ENCODE measurements around the gene NAALADL2. TPM values are rescaled to one million over a fixed set of nuclear protein-coding genes. Genes with fewer than 3 reads are reported as not detected.

The NAALADL2 gene
- total RNA-seq, 1 experiment from 2014 or later: 2.7 TPM

- CTCF ChIA-PET: no interaction called here
- Histone ChIP-seq H3K27me3 (ENCODE audit: control insufficient read depth, insufficient read depth, low read length) (no peaks in the 10 kb centered on the region), H3K36me3 (ENCODE audit: control insufficient read depth, insufficient read depth, low read length) (no peaks in the 10 kb centered on the region), H3K4me1 (ENCODE audit: control insufficient read depth, insufficient read depth, low read length) (no peaks in the 10 kb centered on the region), H3K27ac (ENCODE audit: low read length) (no peak overlapping the region), H3K9me3 (ENCODE audit: control insufficient read depth, insufficient read depth, low read depth, low read length) (no peaks in the 10 kb centered on the region), H3K4me3 (ENCODE audit: low read depth in 2 of 2, low read length in 2 of 2) (no peak overlapping the region)
- intact Hi-C loops (cut with micrococcal nuclease; ENCODE audit: unreplicated experiment) (no loop called here), in situ Hi-C loops (cut with HindIII; ENCODE audit: low pct_unique_long_range_greater_than_20kb, low sequenced_read_pairs) (no loop called here)
- TF ChIP-seq SIN3A (IDR thresholded peaks at IDR 0.05; ENCODE audit: borderline replicate concordance, insufficient read depth, low read depth, low read length): no peak
- TF ChIP-seq REST (IDR thresholded peaks at IDR 0.05; ENCODE audit: insufficient read depth in 1 of 2, low read depth in 2 of 2, low read length in 1 of 2): no peak
- TF ChIP-seq, protein P1, sequence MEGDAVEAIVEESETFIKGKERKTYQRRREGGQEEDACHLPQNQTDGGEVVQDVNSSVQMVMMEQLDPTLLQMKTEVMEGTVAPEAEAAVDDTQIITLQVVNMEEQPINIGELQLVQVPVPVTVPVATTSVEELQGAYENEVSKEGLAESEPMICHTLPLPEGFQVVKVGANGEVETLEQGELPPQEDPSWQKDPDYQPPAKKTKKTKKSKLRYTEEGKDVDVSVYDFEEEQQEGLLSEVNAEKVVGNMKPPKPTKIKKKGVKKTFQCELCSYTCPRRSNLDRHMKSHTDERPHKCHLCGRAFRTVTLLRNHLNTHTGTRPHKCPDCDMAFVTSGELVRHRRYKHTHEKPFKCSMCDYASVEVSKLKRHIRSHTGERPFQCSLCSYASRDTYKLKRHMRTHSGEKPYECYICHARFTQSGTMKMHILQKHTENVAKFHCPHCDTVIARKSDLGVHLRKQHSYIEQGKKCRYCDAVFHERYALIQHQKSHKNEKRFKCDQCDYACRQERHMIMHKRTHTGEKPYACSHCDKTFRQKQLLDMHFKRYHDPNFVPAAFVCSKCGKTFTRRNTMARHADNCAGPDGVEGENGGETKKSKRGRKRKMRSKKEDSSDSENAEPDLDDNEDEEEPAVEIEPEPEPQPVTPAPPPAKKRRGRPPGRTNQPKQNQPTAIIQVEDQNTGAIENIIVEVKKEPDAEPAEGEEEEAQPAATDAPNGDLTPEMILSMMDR (IDR thresholded peaks at IDR 0.05): no peak
- TF ChIP-seq TCF7L2 (IDR thresholded peaks at IDR 0.05; ENCODE audit: low read depth, low read length): no peak
- no peak for TF ChIP-seq POLR2AphosphoS5 (IDR thresholded peaks at IDR 0.05; ENCODE audit: low read depth, low read length)
- BruUV-seq (replicated peaks): no TSS peak
- no peak for ATAC-seq
- no peak for DNase-seq (ENCODE audit: low read depth, low spot score)
- POLR2A ChIA-PET: no interaction called here
These were observed 442.6 kb downstream of the NAALADL2 start for GRCh38 chr3:175301741-175302140.

DNA sequence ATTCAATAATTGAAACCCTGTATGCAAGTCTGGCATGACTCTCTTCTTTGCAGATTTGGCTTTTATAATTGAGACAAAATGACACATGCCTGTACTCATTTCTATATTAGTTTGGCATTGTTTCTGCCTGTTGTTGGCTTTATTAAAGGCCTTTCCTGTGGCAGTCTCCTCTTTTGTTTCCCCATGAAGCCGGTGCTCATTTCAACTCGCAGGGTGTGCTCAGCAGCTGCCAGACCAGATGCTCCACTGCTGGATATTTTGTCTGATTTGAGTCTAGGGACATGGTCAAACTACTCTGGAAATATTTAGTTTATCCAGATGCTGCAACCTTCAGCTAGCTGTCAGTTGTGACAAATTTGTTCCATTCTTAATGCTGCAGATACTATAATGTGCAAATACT lies 445.3 kb downstream of the NAALADL2 start:
- no TSS peak for BruUV-seq (replicated peaks)
- CTCF ChIA-PET: interaction anchor here (0.7 kb wide), 1 partner anchor 32 kb away, joined by 3 read pairs; no protein-coding TSS in a partner anchor
- POLR2A ChIA-PET: no interaction called here

More for the DNA sequence above, 445.3 kb downstream of the NAALADL2 start:
- no peak overlapping the region for H3K4me3 ChIP-seq (ENCODE audit: low read depth in 2 of 2, low read length in 2 of 2)
- no peak for ATAC-seq
- DNase-seq (ENCODE audit: low read depth, low spot score): no peak
- H3K9me3 ChIP-seq (ENCODE audit: control insufficient read depth, insufficient read depth, low read depth, low read length): no peaks in the 10 kb centered on the region
- H3K4me1 ChIP-seq (ENCODE audit: control insufficient read depth, insufficient read depth, low read length): no peaks in the 10 kb centered on the region
- in situ Hi-C loops (cut with HindIII; ENCODE audit: low pct_unique_long_range_greater_than_20kb, low sequenced_read_pairs): no loop called here
- intact Hi-C loops (cut with micrococcal nuclease; ENCODE audit: unreplicated experiment): no loop called here
- H3K27ac ChIP-seq (ENCODE audit: low read length): no peak overlapping the region
- H3K36me3 ChIP-seq (ENCODE audit: control insufficient read depth, insufficient read depth, low read length): no peaks in the 10 kb centered on the region
- H3K27me3 ChIP-seq (ENCODE audit: control insufficient read depth, insufficient read depth, low read length): no peaks in the 10 kb centered on the region
- TF ChIP-seq, protein P1 (IDR thresholded peaks at IDR 0.05): no peak
- TF ChIP-seq REST (IDR thresholded peaks at IDR 0.05; ENCODE audit: insufficient read depth in 1 of 2, low read depth in 2 of 2, low read length in 1 of 2) (no peak), TCF7L2 (IDR thresholded peaks at IDR 0.05; ENCODE audit: low read depth, low read length) (no peak)
